BJ (cell line): Measurements from ENCODE around the gene FLNB. TPM values are rescaled to one million over a fixed set of nuclear protein-coding genes. Genes with fewer than 3 reads are reported as not detected.

Experiments
- CTCF ChIA-PET: fragments of 350-600 bp; formaldehyde crosslinking; extraction: SDS; loops from one replicate; lab custom pipeline; 2021; ENCODE audit warnings: antibody characterized with exemption, inconsistent platforms; lab: Yijun Ruan, JAX
- POLR2A ChIA-PET: fragments of 300-600 bp; sonication (Branson Sonifier 250); formaldehyde crosslinking; extraction: SDS; loops from one replicate; lab custom pipeline; 2021; ENCODE audit warnings: antibody characterized with exemption; lab: Charles Lee
- DNase-seq: peaks from one replicate; pipeline ENCODE4 v3.0.0-alpha.2; 2011; ENCODE audit warnings: low read depth
- H3K27me3 ChIP-seq: 2 replicates; pipeline ENCODE4 v1.6.0; 2011; ENCODE audit warnings: low read length; ENCODE audit not compliant: control insufficient read depth, insufficient read depth
- H3K36me3 ChIP-seq: 2 replicates; pipeline ENCODE4 v1.5.1; 2011; ENCODE audit warnings: low read length; ENCODE audit not compliant: control insufficient read depth, insufficient read depth
- H3K4me3 ChIP-seq: 2 replicates; pipeline ENCODE4 v1.5.1; 2011; ENCODE audit warnings: low read depth, mild to moderate bottlenecking, control low read depth, low read length
- CTCF ChIP-seq: IDR thresholded peaks from 2 replicates; pipeline ENCODE4 v1.5.1; 2011; ENCODE audit warnings: low read depth, mild to moderate bottlenecking, control low read depth, inconsistent platforms, low read length, moderate library complexity; ENCODE audit not compliant: insufficient read depth
- polyA plus RNA-seq: library from polyadenylated mRNA; depleted of rRNA; stranded (reverse); fragments of >200 nt; gene quantifications from 2 replicates; pipeline ENCODE4 v1.2.3, GENCODE V29; 2011

FLNB gene
- polyA plus RNA-seq, 1 experiment, result 111 TPM

DNA sequence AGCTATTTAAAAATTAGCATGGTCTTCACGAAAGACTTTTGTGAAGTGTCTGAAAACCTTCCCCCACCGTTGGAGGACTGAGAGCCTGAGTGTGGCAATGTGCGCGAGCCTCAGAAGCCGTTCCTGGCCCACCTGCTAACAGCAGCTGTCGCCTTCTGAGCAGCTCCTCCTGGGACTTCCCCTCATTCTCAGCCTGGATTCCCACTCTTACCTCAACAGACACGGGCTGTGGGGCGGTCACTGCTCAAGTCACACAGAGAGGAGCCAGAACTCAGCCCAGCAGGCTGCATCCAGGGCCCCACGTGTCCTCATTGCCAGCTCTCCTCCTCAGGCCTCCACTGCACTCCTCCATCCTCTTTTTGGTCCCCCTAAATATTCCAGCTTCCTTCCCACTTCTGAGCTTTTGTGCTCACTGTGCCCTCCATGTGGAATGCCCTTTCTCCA, 194.7 kb downstream of the FLNB start:
- CTCF ChIA-PET, result interaction anchor here (0.6 to 4.8 kb wide), 7 partner anchors 12 to 116 kb away, joined by 3 to 34 read pairs (median 3); partner anchors contain the start of genes HTD2 and RPP14
- Histone ChIP-seq H3K36me3 (no peaks in the 10 kb centered on the region), H3K4me3 (no peak overlapping the region), H3K27me3 (peaks cover 1% of the 10 kb centered on the region; the same call in 1 of the 2 replicates)
- no peak for DNase-seq
- POLR2A ChIA-PET, result no interaction called here
- no peak for TF ChIP-seq CTCF

DNA sequence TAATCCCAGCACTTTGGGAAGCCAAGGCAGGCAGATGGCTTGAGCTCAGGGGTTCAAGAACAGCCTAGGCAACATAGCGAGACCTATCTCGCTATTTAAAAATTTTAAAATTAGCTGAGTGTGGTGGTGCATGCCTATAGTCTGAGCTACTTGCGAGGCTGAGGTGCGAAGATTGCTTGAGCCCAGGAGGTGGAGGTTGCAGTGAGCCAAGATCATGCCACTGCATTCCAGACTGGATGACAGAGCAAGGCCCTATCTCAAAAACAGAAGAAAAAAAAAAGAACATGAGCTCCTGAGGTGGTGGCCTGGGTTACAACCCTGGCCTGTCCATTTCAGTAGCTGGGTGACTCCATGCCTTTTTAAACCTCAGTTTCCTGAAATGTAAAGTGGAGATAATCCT, 195.3 kb downstream of the FLNB start:
- Histone ChIP-seq H3K27me3 (peaks cover 1% of the 10 kb centered on the region; the same call in 1 of the 2 replicates), H3K4me3 (no peak overlapping the region), H3K36me3 (no peaks in the 10 kb centered on the region)
- CTCF ChIA-PET, result interaction anchor here (0.9 to 4.8 kb wide), 6 partner anchors 12 to 103 kb away, joined by 3 to 34 read pairs (median 5); partner anchors contain the start of genes HTD2 and RPP14
- POLR2A ChIA-PET, result no interaction called here
- DNase-seq, result no peak
- TF ChIP-seq CTCF, result no peak

- Histone ChIP-seq H3K4me3 (no peak overlapping the region), H3K36me3 (no peaks in the 10 kb centered on the region), H3K27me3 (peaks cover 1% of the 10 kb centered on the region; the same call in 1 of the 2 replicates)
- POLR2A ChIA-PET, result no interaction called here
- no peak for TF ChIP-seq CTCF
- CTCF ChIA-PET, result interaction anchor here (0.5 to 4.8 kb wide), 5 partner anchors 11 to 102 kb away, joined by 3 to 34 read pairs (median 4); partner anchors contain the start of genes HTD2 and RPP14
- DNase-seq, result no peak
Observed at GRCh38 chr3:58204720-58205119, 196.5 kb downstream of the FLNB start.

DNA sequence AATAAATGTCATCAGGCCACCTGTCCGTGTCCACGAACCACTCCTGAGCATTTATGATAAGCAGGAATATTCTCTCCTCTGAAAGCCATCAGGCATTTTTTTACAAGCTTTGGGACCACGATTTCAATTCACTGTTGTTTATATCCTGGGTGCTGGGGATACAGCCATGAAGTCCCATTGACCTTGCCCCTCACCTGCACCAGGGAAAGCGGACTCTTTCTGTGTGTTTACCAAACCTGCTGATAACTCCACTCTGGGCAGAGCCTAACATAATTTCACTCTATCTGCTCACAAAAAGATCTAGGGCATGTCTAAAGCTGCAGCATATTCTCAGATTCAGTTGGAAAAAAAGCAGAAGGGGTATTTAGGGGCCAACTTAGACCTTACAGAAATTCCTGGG, 197.8 kb downstream of the FLNB start:
- H3K27me3 ChIP-seq, result peaks cover 3% of the 10 kb centered on the region; the same call in 1 of the 2 replicates
- TF ChIP-seq CTCF, result no peak
- no peak overlapping the region for H3K4me3 ChIP-seq
- no peak for DNase-seq
- POLR2A ChIA-PET, result no interaction called here
- CTCF ChIA-PET, result interaction anchor here (0.6 to 4.8 kb wide), 3 partner anchors 9 to 401 kb away, joined by 3 to 34 read pairs (median 3); no protein-coding TSS in a partner anchor
- no peaks in the 10 kb centered on the region for H3K36me3 ChIP-seq

- CTCF ChIA-PET, result interaction anchor here (2.9 to 4.8 kb wide), 2 partner anchors 9 to 18 kb away, joined by 13 to 34 read pairs; no protein-coding TSS in a partner anchor
Observed at GRCh38 chr3:58206406-58207011, 198.3 kb downstream of the FLNB start.

More at GRCh38 chr3:58206406-58207011, 198.3 kb downstream of the FLNB start:
- Histone ChIP-seq H3K27me3 (peaks cover 3% of the 10 kb centered on the region; the same call in 1 of the 2 replicates), H3K4me3 (no peak overlapping the region), H3K36me3 (no peaks in the 10 kb centered on the region)
- peak; percentile 16 for DNase-seq
- TF ChIP-seq CTCF, result no peak
- POLR2A ChIA-PET, result no interaction called here
